Body of pancreas (tissue), 4 donors: ENCODE measurements around the gene EIF2AK3. TPM values are rescaled to one million over a fixed set of nuclear protein-coding genes. Genes with fewer than 3 reads are reported as not detected.

Experiments
- ATAC-seq: fragments of 150-250 bp; one replicate; pipeline ENCODE4 v1.9.1; 2016
- DNase-seq, 4 donors: peaks; one replicate each; pipeline ENCODE4 v3.0.0-alpha.2; 2019
- H3K27ac ChIP-seq, 4 donors: fragments of 200-600 bp; sonication (generic); 1 replicate in 3 of 4; 2 replicates in 1 of 4; pipeline versions ENCODE4 v1.5.1 to v1.6.1; 2016 to 2019; ENCODE audit warnings: mild to moderate bottlenecking in 1 of 4, mixed read lengths in 1 of 4, moderate library complexity in 1 of 4
- H3K27me3 ChIP-seq, 2 donors: fragments of 200-600 bp; sonication (generic); one replicate each; pipeline ENCODE4 v1.6.0; 2016; ENCODE audit warnings: mild to moderate bottlenecking in 1 of 2
- H3K36me3 ChIP-seq, 2 donors: fragments of 200-600 bp; sonication (generic); replicated peaks in 1 of 2; 2 replicates each; pipeline ENCODE4 v1.5.1; 2016; ENCODE audit warnings: low read depth in 2 of 2; ENCODE audit not compliant: insufficient read depth in 1 of 2
- H3K4me1 ChIP-seq: fragments of 200-600 bp; sonication (generic); one replicate; pipeline ENCODE4 v1.6.0; 2016
- H3K4me3 ChIP-seq, 2 donors: fragments of 200-600 bp; sonication (generic); 1 replicate in 1 of 2; 2 replicates in 1 of 2; pipeline ENCODE4 v1.5.1; 2016 to 2019
- H3K9me3 ChIP-seq, 3 donors: fragments of 200-600 bp; sonication (generic); 1 replicate in 2 of 3; 2 replicates in 1 of 3; pipeline ENCODE4 v1.5.1; 2016
- CTCF ChIP-seq, 7 experiments: fragments of 450-650 bp in 4 of 7; fragments of 200-600 bp in 3 of 7; sonication (generic) in 3 of 7; IDR thresholded peaks; one replicate each; pipeline ENCODE4 v1.5.1; 2016 to 2019; ENCODE audit warnings: antibody characterized with exemption in 7 of 7
- POLR2A ChIP-seq, 3 donors: fragments of 450-650 bp; IDR thresholded peaks; one replicate each; pipeline ENCODE4 v1.6.1; 2016; ENCODE audit warnings: antibody characterized with exemption in 3 of 3, mild to moderate bottlenecking in 2 of 3
- WGBS, 2 donors: methylation state at CpG; one replicate each; pipeline ENCODE4 v1.1.5; 2017; 5-methylcytosine and 5-hydroxymethylcytosine counted together
- intact Hi-C: fragments of 100-400 bp; cut with DNase I; formaldehyde crosslinking; loops from one replicate; pipeline ENCODE4 v1.15.1; 2023
- total RNA-seq, 2 donors: library from RNA; depleted of rRNA; stranded (reverse); fragments of >200 nt; gene quantifications; one replicate each; pipeline ENCODE4 v1.1.0, GENCODE V29; 2016

EIF2AK3 gene
- total RNA-seq, 2 donors from 2014 or later, result 42.5 to 43.6 TPM

- Histone ChIP-seq H3K9me3 (no peaks in the 10 kb centered on the region), H3K27ac (no peak overlapping the region), H3K4me1 (peaks cover 5% of the 10 kb centered on the region), H3K36me3 (no peaks in the 10 kb centered on the region), H3K27me3 (no peaks in the 10 kb centered on the region), H3K4me3 (no peak overlapping the region)
- intact Hi-C loops, result no loop called here
- 82 to 91% methylated on average over 3 of the region's 3 CpGs for WGBS, 2 donors
- ATAC-seq (no peak), DNase-seq (no peak)
- no peak for TF ChIP-seq POLR2A (IDR thresholded peaks at IDR 0.05)
- TF ChIP-seq CTCF (IDR thresholded peaks at IDR 0.05), result no peak
These were observed 11.5 kb upstream of the EIF2AK3 start for GRCh38 chr2:88638743-88639142.

DNA sequence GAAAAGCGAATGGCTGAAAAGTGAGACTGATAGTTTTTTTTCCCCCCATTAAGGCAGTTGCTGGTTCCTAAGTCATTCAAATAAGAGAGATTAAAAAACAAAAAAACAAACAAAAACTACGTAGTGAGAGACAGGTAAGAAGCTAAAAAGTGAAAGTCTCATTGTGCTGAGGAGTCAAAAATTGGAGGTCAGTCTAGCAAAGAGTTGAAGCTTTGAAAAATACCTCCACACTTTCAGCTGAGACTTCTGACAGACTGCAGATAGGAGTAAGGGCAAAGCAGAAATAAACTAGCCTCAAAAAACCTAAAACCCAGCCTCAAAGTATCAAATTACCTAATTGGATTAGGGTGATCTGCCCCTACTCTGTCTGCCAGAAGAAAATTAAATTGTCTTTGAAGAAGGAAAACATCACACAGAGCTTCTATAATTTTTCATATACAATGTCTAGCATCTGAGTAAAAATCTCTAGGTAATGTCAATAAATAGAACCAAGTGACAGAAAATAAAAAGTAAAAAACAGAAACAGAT is 10.9 kb upstream of the EIF2AK3 start:
- Histone ChIP-seq H3K27me3 (no peaks in the 10 kb centered on the region), H3K9me3 (no peaks in the 10 kb centered on the region), H3K4me1 (peaks cover 5% of the 10 kb centered on the region), H3K36me3 (no peaks in the 10 kb centered on the region), H3K27ac (no peak overlapping the region), H3K4me3 (no peak overlapping the region)
- DNase-seq (no peak), ATAC-seq (no peak)
- WGBS, 2 donors, result 50 to 55% methylated on average over 2 of the region's 2 CpGs
- TF ChIP-seq POLR2A (IDR thresholded peaks at IDR 0.05), result no peak
- no peak for TF ChIP-seq CTCF (IDR thresholded peaks at IDR 0.05)
- intact Hi-C loops, result no loop called here

GRCh38 chr2:88637464-88637863 is 10.2 kb upstream of the EIF2AK3 start:
- Histone ChIP-seq H3K4me1 (peaks cover 5% of the 10 kb centered on the region), H3K27me3 (no peaks in the 10 kb centered on the region), H3K4me3 (no peak overlapping the region), H3K27ac (no peak overlapping the region), H3K9me3 (no peaks in the 10 kb centered on the region), H3K36me3 (no peaks in the 10 kb centered on the region)
- ATAC-seq (no peak), DNase-seq (no peak)
- intact Hi-C loops, result no loop called here
- WGBS, 2 donors, result 31 to 35% methylated on average over 2 of the region's 2 CpGs
- no peak for TF ChIP-seq POLR2A (IDR thresholded peaks at IDR 0.05)
- no peak for TF ChIP-seq CTCF (IDR thresholded peaks at IDR 0.05)

- intact Hi-C loops, result no loop called here
- TF ChIP-seq POLR2A (IDR thresholded peaks at IDR 0.05), result no peak
- no peak for TF ChIP-seq CTCF (IDR thresholded peaks at IDR 0.05)
These were observed 8.8 kb upstream of the EIF2AK3 start for GRCh38 chr2:88636026-88636425.

DNA sequence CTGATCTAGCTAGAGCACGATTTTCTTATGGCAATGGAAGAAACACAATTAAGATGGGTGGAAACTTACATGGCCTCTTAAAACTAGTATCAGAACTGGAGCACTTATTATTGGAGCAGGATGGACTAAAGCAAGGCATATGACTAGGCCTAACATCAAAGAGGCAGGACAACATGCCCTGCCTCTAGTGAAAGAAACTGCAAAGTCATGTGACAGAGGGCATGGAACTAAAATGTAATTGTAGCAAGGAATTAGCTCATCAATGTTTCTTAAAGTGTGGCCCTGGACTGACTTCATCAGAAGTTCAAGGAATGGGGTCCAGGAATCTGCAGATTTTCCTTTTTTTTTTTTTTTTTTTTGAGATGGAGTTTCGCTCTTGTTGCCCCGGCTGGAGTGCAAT is 5.3 kb upstream of the EIF2AK3 start:
- no peak overlapping the region for H3K27ac ChIP-seq
- H3K9me3 ChIP-seq, result no peaks in the 10 kb centered on the region
- WGBS, 2 donors, result 90 to 91% methylated on average over 3 of the region's 3 CpGs
- no peaks in the 10 kb centered on the region for H3K36me3 ChIP-seq
- no peak overlapping the region for H3K4me3 ChIP-seq
- intact Hi-C loops, result no loop called here
- DNase-seq (no peak), ATAC-seq (no peak)
- H3K4me1 ChIP-seq, result peaks cover 10% of the 10 kb centered on the region
- no peak for TF ChIP-seq POLR2A (IDR thresholded peaks at IDR 0.05)
- TF ChIP-seq CTCF (IDR thresholded peaks at IDR 0.05), result no peak
- H3K27me3 ChIP-seq, result no peaks in the 10 kb centered on the region

More at GRCh38 chr2:88636026-88636425, 8.8 kb upstream of the EIF2AK3 start:
- DNase-seq, result no peak
- Histone ChIP-seq H3K27ac (no peak overlapping the region), H3K27me3 (no peaks in the 10 kb centered on the region), H3K36me3 (no peaks in the 10 kb centered on the region), H3K4me3 (no peak overlapping the region), H3K4me1 (peaks cover 5% of the 10 kb centered on the region), H3K9me3 (no peaks in the 10 kb centered on the region)
- 95 to 100% methylated on average over 1 of the region's 1 CpG for WGBS, 2 donors
- no peak for ATAC-seq
